Stomach (tissue), 9 donors: Measurements from ENCODE around the gene ATP9B. TPM values are rescaled to one million over a fixed set of nuclear protein-coding genes. Genes with fewer than 3 reads are reported as not detected.

Source experiments
- DNase-seq, 2 donors: peaks; one replicate each; pipeline versions ENCODE4 v3.0.0 to v3.0.0-alpha.2; 2013 to 2019
- H3K27ac ChIP-seq, 5 donors: fragments of 200-600 bp in 4 of 5; sonication (generic) in 4 of 5; one replicate each; pipeline ENCODE4 v1.5.1; 2013 to 2019; ENCODE audit warnings: mild to moderate bottlenecking in 1 of 5, moderate library complexity in 1 of 5
- H3K27me3 ChIP-seq, 3 donors: fragments of 200-600 bp; sonication (generic); one replicate each; pipeline ENCODE4 v1.5.1; 2017 to 2019; ENCODE audit warnings: mixed run types in 1 of 3
- H3K36me3 ChIP-seq, 4 donors: fragments of 200-600 bp; sonication (generic); 1 replicate in 3 of 4; 2 replicates in 1 of 4; pipeline ENCODE4 v1.5.1; 2016 to 2019
- H3K4me1 ChIP-seq, 4 donors: fragments of 200-600 bp; sonication (generic); one replicate each; pipeline ENCODE4 v1.5.1; 2016 to 2019
- H3K4me3 ChIP-seq, 4 donors: fragments of 200-600 bp; sonication (generic) in 3 of 4; one replicate each; pipeline ENCODE4 v1.5.1; 2016 to 2019; ENCODE audit warnings: mild to moderate bottlenecking in 1 of 4
- H3K9me3 ChIP-seq, 4 donors: fragments of 200-600 bp; sonication (generic); one replicate each; pipeline ENCODE4 v1.5.1; 2016 to 2019
- EP300 ChIP-seq: sonication (generic); formaldehyde crosslinking; IDR thresholded peaks from one replicate; pipeline ENCODE4 v1.6.1; 2017; ENCODE audit warnings: antibody characterized with exemption
- POLR2A ChIP-seq, 4 donors: fragments of 450-650 bp; IDR thresholded peaks; one replicate each; pipeline ENCODE4 v1.6.1; 2016; ENCODE audit warnings: antibody characterized with exemption in 4 of 4, control low read depth in 2 of 4, mild to moderate bottlenecking in 1 of 4, moderate library complexity in 1 of 4
- POLR2AphosphoS5 ChIP-seq, 3 donors: sonication (generic); formaldehyde crosslinking; IDR thresholded peaks; one replicate each; pipeline ENCODE4 v1.6.1; 2016; ENCODE audit warnings: antibody characterized with exemption in 3 of 3
- WGBS, 5 donors: extraction: QIAGEN DNeasy Blood & Tissue Kit in 3 of 5; methylation state at CpG; one replicate each; pipeline versions ENCODE4 v1.1.5 to v1.1.7; 2013 to 2018; 5-methylcytosine and 5-hydroxymethylcytosine counted together
- intact Hi-C: fragments of 100-400 bp; cut with DNase I; formaldehyde crosslinking; loops from one replicate; pipeline ENCODE4 v1.15.1; 2023; ENCODE audit warnings: low total_unique reads
- polyA plus RNA-seq, 3 donors: library from polyadenylated mRNA; stranded (reverse); fragments of 200-250 nt; gene quantifications; one replicate each; pipeline ENCODE4 v1.2.3, GENCODE V29; 2013
- total RNA-seq, 5 donors: library from RNA; depleted of rRNA; stranded (reverse); fragments of >200 nt; gene quantifications; one replicate each; pipeline versions ENCODE4 v1.1.0 to v1.2.3, GENCODE V29; 2014 to 2016
- TF ChIP-seq, protein P1 (sequence below), 7 experiments: fragments of 450-650 bp in 4 of 7; fragments of 200-600 bp in 3 of 7; sonication (generic) in 3 of 7; IDR thresholded peaks; one replicate each; pipeline ENCODE4 v1.5.1; 2016 to 2019; ENCODE audit warnings: antibody characterized with exemption in 7 of 7, control low read depth in 2 of 7, mild to moderate bottlenecking in 1 of 7
- donor health status: healthy with polysubstance abuse.
- donor health status: Bipolar disorder and iron deficiency.
- donor health status: healthy.

ATP9B gene
- total and polyA plus RNA-seq, 8 donors: 10.6 to 128 (median 34.9) TPM

- no peaks in the 10 kb centered on the region for H3K4me1 ChIP-seq
- DNase-seq: no peak
- no peak overlapping the region for H3K4me3 ChIP-seq
- intact Hi-C loops: no loop called here
- 80 to 95% (median 85%) methylated on average over 2 of the region's 2 CpGs for WGBS, 5 donors
- no peak for TF ChIP-seq EP300
- no peak for TF ChIP-seq POLR2A (IDR thresholded peaks at IDR 0.05)
- no peak for TF ChIP-seq POLR2AphosphoS5 (IDR thresholded peaks at IDR 0.05)
- TF ChIP-seq, protein P1, sequence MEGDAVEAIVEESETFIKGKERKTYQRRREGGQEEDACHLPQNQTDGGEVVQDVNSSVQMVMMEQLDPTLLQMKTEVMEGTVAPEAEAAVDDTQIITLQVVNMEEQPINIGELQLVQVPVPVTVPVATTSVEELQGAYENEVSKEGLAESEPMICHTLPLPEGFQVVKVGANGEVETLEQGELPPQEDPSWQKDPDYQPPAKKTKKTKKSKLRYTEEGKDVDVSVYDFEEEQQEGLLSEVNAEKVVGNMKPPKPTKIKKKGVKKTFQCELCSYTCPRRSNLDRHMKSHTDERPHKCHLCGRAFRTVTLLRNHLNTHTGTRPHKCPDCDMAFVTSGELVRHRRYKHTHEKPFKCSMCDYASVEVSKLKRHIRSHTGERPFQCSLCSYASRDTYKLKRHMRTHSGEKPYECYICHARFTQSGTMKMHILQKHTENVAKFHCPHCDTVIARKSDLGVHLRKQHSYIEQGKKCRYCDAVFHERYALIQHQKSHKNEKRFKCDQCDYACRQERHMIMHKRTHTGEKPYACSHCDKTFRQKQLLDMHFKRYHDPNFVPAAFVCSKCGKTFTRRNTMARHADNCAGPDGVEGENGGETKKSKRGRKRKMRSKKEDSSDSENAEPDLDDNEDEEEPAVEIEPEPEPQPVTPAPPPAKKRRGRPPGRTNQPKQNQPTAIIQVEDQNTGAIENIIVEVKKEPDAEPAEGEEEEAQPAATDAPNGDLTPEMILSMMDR (IDR thresholded peaks at IDR 0.05): no peak
- no peaks in the 10 kb centered on the region for H3K27me3 ChIP-seq
- H3K27ac ChIP-seq: no peak overlapping the region
- no peaks in the 10 kb centered on the region for H3K9me3 ChIP-seq
- H3K36me3 ChIP-seq: peaks cover 0 to 26% (median 10%) of the 10 kb centered on the region in 4 donors
Measured at GRCh38 chr18:79100944-79101343, 31.8 kb downstream of the ATP9B start.

DNA sequence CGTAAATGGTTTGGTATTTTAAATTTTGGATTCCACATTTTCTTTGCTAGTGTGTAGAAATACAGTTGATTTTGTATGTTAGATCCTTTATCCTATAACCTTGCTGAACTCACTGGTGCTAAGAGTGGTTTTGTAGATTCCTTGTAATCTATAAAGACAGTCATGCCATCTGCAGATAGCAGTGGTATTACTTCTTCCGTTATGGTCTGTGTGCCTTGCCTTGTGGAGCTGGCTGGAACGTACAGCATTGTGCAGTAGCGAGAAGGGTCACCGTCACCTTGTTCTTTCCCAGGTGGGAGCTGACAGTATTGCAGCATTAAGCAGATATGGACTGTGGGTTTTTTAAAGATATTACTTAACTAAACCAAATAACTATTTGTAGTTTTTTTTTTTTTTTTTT lies 33.7 kb downstream of the ATP9B start:
- Histone ChIP-seq H3K9me3 (no peaks in the 10 kb centered on the region), H3K4me1 (peaks cover 0 to 3% (median 0%) of the 10 kb centered on the region in 4 donors), H3K27ac (no peak overlapping the region), H3K4me3 (no peak overlapping the region), H3K27me3 (no peaks in the 10 kb centered on the region), H3K36me3 (peaks cover 0 to 18% (median 10%) of the 10 kb centered on the region in 4 donors)
- no peak for DNase-seq
- intact Hi-C loops: no loop called here
- 96 to 98% (median 97%) methylated on average over 5 of the region's 5 CpGs for WGBS, 5 donors
- no peak for TF ChIP-seq POLR2A (IDR thresholded peaks at IDR 0.05)
- TF ChIP-seq POLR2AphosphoS5 (IDR thresholded peaks at IDR 0.05): no peak

DNA sequence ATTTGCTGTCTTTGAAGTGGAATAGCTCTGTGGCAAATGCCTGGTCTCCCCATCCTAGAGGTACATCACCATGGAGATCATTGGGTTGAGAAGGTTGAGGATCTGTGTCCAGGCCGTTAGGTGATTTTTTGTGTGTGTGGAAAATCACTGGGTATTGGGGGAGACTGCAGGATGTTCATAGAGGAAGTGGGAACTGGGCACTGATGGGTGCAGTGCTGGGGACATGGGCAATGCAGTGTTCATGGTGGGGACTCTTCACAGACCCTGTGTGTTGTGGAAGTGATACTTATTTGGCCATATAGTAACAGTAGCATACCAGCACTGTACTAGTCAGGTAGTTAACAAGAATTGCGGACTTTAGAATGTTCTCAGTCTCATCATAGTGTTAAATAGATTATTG lies 34.9 kb downstream of the ATP9B start:
- Histone ChIP-seq H3K27ac (no peak overlapping the region), H3K4me1 (peaks cover 0 to 14% (median 3%) of the 10 kb centered on the region in 4 donors), H3K36me3 (peaks cover 0 to 12% (median 8%) of the 10 kb centered on the region in 4 donors), H3K9me3 (no peaks in the 10 kb centered on the region), H3K27me3 (no peaks in the 10 kb centered on the region), H3K4me3 (no peak overlapping the region)
- WGBS, 5 donors: 84 to 98% (median 93%) methylated on average over 1 to 2 of the region's 2 CpGs
- intact Hi-C loops: no loop called here
- no peak for DNase-seq
- TF ChIP-seq, protein P1 (IDR thresholded peaks at IDR 0.05): no peak
- TF ChIP-seq EP300: no peak
- no peak for TF ChIP-seq POLR2AphosphoS5 (IDR thresholded peaks at IDR 0.05)
- no peak for TF ChIP-seq POLR2A (IDR thresholded peaks at IDR 0.05)

DNA sequence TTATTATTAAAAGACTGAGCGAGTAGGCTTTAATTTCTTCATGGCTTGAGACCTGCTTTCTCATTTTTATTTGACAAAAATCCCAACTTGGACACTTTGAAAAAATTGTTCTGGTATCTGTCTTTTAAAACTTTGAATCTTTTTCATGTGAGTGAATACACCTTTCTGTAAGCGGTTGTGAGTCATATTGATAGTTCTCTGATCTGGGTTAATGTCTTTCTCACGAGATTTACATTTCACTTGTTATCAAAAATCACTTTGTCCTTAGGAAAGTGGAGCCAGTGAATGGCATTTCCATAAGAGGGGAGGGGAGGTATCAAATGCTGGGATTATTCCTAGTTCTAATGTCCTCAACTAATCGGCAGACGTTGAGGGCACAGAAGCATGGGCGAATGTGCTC lies 36.3 kb downstream of the ATP9B start:
- Histone ChIP-seq H3K4me3 (no peak overlapping the region), H3K27me3 (no peaks in the 10 kb centered on the region), H3K27ac (no peak overlapping the region), H3K4me1 (peaks cover 0 to 14% (median 3%) of the 10 kb centered on the region in 4 donors), H3K36me3 (peaks cover 0 to 3% (median 1%) of the 10 kb centered on the region in 4 donors), H3K9me3 (no peaks in the 10 kb centered on the region)
- intact Hi-C loops: no loop called here
- TF ChIP-seq, protein P1 (IDR thresholded peaks at IDR 0.05): no peak
- no peak for TF ChIP-seq POLR2AphosphoS5 (IDR thresholded peaks at IDR 0.05)
- DNase-seq: no peak
- 86 to 90% (median 89%) methylated on average over 6 of the region's 6 CpGs for WGBS, 5 donors

- no peak for DNase-seq
- TF ChIP-seq, protein P1 (IDR thresholded peaks at IDR 0.05): no peak
- TF ChIP-seq EP300 (no peak), POLR2A (IDR thresholded peaks at IDR 0.05) (no peak), POLR2AphosphoS5 (IDR thresholded peaks at IDR 0.05) (no peak)
- Histone ChIP-seq H3K27ac (no peak overlapping the region), H3K4me3 (no peak overlapping the region), H3K4me1 (peaks cover 0 to 14% (median 3%) of the 10 kb centered on the region in 4 donors), H3K9me3 (no peaks in the 10 kb centered on the region), H3K36me3 (peaks cover 0 to 1% (median 0%) of the 10 kb centered on the region in 4 donors), H3K27me3 (no peaks in the 10 kb centered on the region)
- intact Hi-C loops: no loop called here
- WGBS, 5 donors: 77 to 92% (median 90%) methylated on average over 5 of the region's 5 CpGs
Measured at GRCh38 chr18:79106084-79106483, 36.9 kb downstream of the ATP9B start.
